IMR-90 (cell line): ENCODE data around the gene C19orf47. TPM values are rescaled to one million over a fixed set of nuclear protein-coding genes. Genes with fewer than 3 reads are reported as not detected.

Experiments used
- ATAC-seq: fragments of 200-7000 bp; cut with Tn5 transposase; 2 replicates; pipeline ENCODE4 v1.9.1; 2020; ENCODE audit warnings: low read depth, mild to moderate bottlenecking, moderate library complexity
- BruUV-seq: library from RNA; stranded (reverse); fragments of 400-500 nt; replicated peaks from 2 replicates; lab custom pipeline; 2021; lab: Mats Ljungman, UMichigan
- CTCF ChIA-PET: fragments of 300-600 bp; formaldehyde crosslinking; extraction: SDS; loops from one replicate; lab custom pipeline; 2021; ENCODE audit warnings: antibody characterized with exemption; lab: Yijun Ruan, JAX
- POLR2A ChIA-PET: fragments of 300-600 bp; sonication (Branson Sonifier 250); formaldehyde crosslinking; loops from one replicate; lab custom pipeline; 2022; ENCODE audit warnings: antibody characterized with exemption; ENCODE audit not compliant: unreplicated experiment; lab: Charles Lee
- DNase-seq: peaks from one replicate; pipeline ENCODE4 v3.0.0; 2013
- H2AFZ ChIP-seq: replicated peaks from 2 replicates; pipeline ENCODE3; 2013; ENCODE audit warnings: low read length, mild to moderate bottlenecking; ENCODE audit not compliant: poor library complexity
- H2AK5ac ChIP-seq: 2 replicates; pipeline ENCODE4 v1.6.1; 2013; ENCODE audit warnings: low read depth, low read length, inconsistent platforms
- H2AK9ac ChIP-seq: replicated peaks from 2 replicates; pipeline ENCODE3; 2013; ENCODE audit warnings: mild to moderate bottlenecking, low read depth, low read length, moderate library complexity; ENCODE audit not compliant: poor library complexity
- H2BK120ac ChIP-seq: 2 replicates; pipeline ENCODE4 v1.6.1; 2013; ENCODE audit warnings: low read depth, low read length, inconsistent platforms
- H2BK15ac ChIP-seq: 3 replicates; pipeline ENCODE4 v1.6.1; 2013; ENCODE audit warnings: low read depth, low read length, inconsistent platforms
- H2BK20ac ChIP-seq: 2 replicates; pipeline ENCODE4 v1.6.1; 2013; ENCODE audit warnings: low read depth, mild to moderate bottlenecking, inconsistent platforms, low read length, moderate library complexity
- H2BK5ac ChIP-seq: 2 replicates; pipeline ENCODE4 v1.6.1; 2013; ENCODE audit warnings: mild to moderate bottlenecking, low read depth, low read length, inconsistent platforms; ENCODE audit not compliant: poor library complexity, severe bottlenecking
- H3K14ac ChIP-seq: replicated peaks from 2 replicates; pipeline ENCODE4 v1.6.1; 2013; ENCODE audit warnings: low read depth, low read length, inconsistent platforms
- H3K18ac ChIP-seq: 2 replicates; pipeline ENCODE4 v1.6.1; 2013; ENCODE audit warnings: low read depth, low read length, control low read depth
- H3K23ac ChIP-seq: 2 replicates; pipeline ENCODE4 v1.6.1; 2013; ENCODE audit warnings: low read depth, low read length, inconsistent platforms
- H3K27ac ChIP-seq: 2 replicates; pipeline ENCODE4 v1.5.1; 2013; ENCODE audit warnings: mild to moderate bottlenecking, control low read depth, low read length; ENCODE audit not compliant: insufficient read depth
- H3K27me3 ChIP-seq: 2 replicates; pipeline ENCODE4 v1.6.1; 2013; ENCODE audit warnings: low read length; ENCODE audit not compliant: control insufficient read depth, insufficient read depth
- H3K36me3 ChIP-seq: 2 replicates; pipeline ENCODE4 v1.6.1; 2013; ENCODE audit warnings: low read length, mixed read lengths; ENCODE audit not compliant: control insufficient read depth, insufficient read depth
- H3K4ac ChIP-seq: 2 replicates; pipeline ENCODE4 v1.6.1; 2013; ENCODE audit warnings: low read depth, low read length, inconsistent platforms
- H3K4me1 ChIP-seq: 2 replicates; pipeline ENCODE4 v1.6.1; 2013; ENCODE audit warnings: low read length, mixed read lengths; ENCODE audit not compliant: control insufficient read depth, insufficient read depth
- H3K4me2 ChIP-seq: 2 replicates; pipeline ENCODE4 v1.6.1; 2013; ENCODE audit warnings: low read depth, mild to moderate bottlenecking, control low read depth, low read length, moderate library complexity
- H3K4me3 ChIP-seq: 2 replicates; pipeline ENCODE4 v1.5.1; 2013; ENCODE audit warnings: low read depth, mild to moderate bottlenecking, control low read depth, low read length, moderate library complexity; ENCODE audit not compliant: insufficient read depth
- H3K56ac ChIP-seq: 2 replicates; pipeline ENCODE4 v1.6.1; 2013; ENCODE audit warnings: low read length, inconsistent platforms; ENCODE audit not compliant: insufficient read depth; ENCODE audit errors: extremely low read depth
- H3K79me1 ChIP-seq, 2 experiments: 2 replicates each; pipeline ENCODE4 v1.6.1; 2013; ENCODE audit warnings: low read length in 2 of 2, inconsistent platforms in 1 of 2, low read depth in 1 of 2
- H3K9ac ChIP-seq: 2 replicates; pipeline ENCODE4 v1.6.1; 2013; ENCODE audit warnings: low read depth, low read length, control low read depth
- H3K9me1 ChIP-seq: 2 replicates; pipeline ENCODE4 v1.6.1; 2013; ENCODE audit warnings: low read length, inconsistent platforms; ENCODE audit not compliant: insufficient read depth
- H3K9me3 ChIP-seq: 2 replicates; pipeline ENCODE4 v1.6.1; 2013; ENCODE audit warnings: low read length; ENCODE audit not compliant: control insufficient read depth, insufficient read depth
- H4K20me1 ChIP-seq: 2 replicates; pipeline ENCODE4 v1.6.1; 2013; ENCODE audit warnings: low read length, inconsistent platforms; ENCODE audit not compliant: insufficient read depth
- H4K5ac ChIP-seq: 2 replicates; pipeline ENCODE4 v1.6.1; 2013; ENCODE audit warnings: mild to moderate bottlenecking, low read depth, low read length, control low read depth
- H4K8ac ChIP-seq, 2 experiments: 2 replicates each; pipeline ENCODE4 v1.6.1; 2013; ENCODE audit warnings: low read depth in 2 of 2, low read length in 2 of 2, control low read depth in 1 of 2, inconsistent platforms in 1 of 2
- H4K91ac ChIP-seq: 2 replicates; pipeline ENCODE4 v1.6.1; 2013; ENCODE audit warnings: low read depth, low read length, inconsistent platforms; ENCODE audit not compliant: insufficient read depth
- BHLHE40 ChIP-seq: fragments of 150-350 bp; IDR thresholded peaks from 2 replicates; pipeline ENCODE4 v1.6.1; 2016; ENCODE audit warnings: mild to moderate bottlenecking, low read depth, low read length
- CHD1 ChIP-seq: IDR thresholded peaks from 2 replicates; pipeline ENCODE4 v1.6.1; 2012; ENCODE audit warnings: low read depth, low read length, improper control_type of control experiment
- CTCF ChIP-seq: conservative IDR thresholded peaks from 2 replicates; pipeline ENCODE4 v1.5.1; 2012; ENCODE audit warnings: mild to moderate bottlenecking, low read depth, low read length, improper control_type of control experiment
- FOS ChIP-seq: fragments of 150-350 bp; IDR thresholded peaks from 2 replicates; pipeline ENCODE4 v1.6.1; 2016; ENCODE audit warnings: low read depth, low read length
- MAFK ChIP-seq: IDR thresholded peaks from 2 replicates; pipeline ENCODE4 v1.6.1; 2012; ENCODE audit warnings: low read depth, low read length, improper control_type of control experiment
- MAZ ChIP-seq: IDR thresholded peaks from 2 replicates; pipeline ENCODE4 v1.6.1; 2012; ENCODE audit warnings: low read depth, mild to moderate bottlenecking, low read length, improper control_type of control experiment, moderate library complexity, borderline replicate concordance
- MXI1 ChIP-seq: IDR thresholded peaks from 2 replicates; pipeline ENCODE4 v1.6.1; 2012; ENCODE audit warnings: low read depth, mild to moderate bottlenecking, low read length, moderate library complexity, borderline replicate concordance
- NFE2L2 ChIP-seq: fragments of 150-350 bp; IDR thresholded peaks from 2 replicates; pipeline ENCODE4 v1.6.1; 2016; ENCODE audit warnings: low read depth, mild to moderate bottlenecking, low read length
- POLR2A ChIP-seq: IDR thresholded peaks from 2 replicates; pipeline ENCODE4 v1.6.1; 2012; ENCODE audit warnings: mild to moderate bottlenecking, low read depth, low read length
- RAD21 ChIP-seq: IDR thresholded peaks from 2 replicates; pipeline ENCODE4 v1.6.1; 2012; ENCODE audit warnings: low read length, improper control_type of control experiment
- RCOR1 ChIP-seq: IDR thresholded peaks from 2 replicates; pipeline ENCODE4 v1.6.1; 2012; ENCODE audit warnings: mild to moderate bottlenecking, low read length, improper control_type of control experiment; ENCODE audit not compliant: insufficient replicate concordance
- RFX5 ChIP-seq: IDR thresholded peaks from 2 replicates; pipeline ENCODE4 v1.8.0; 2012; ENCODE audit warnings: low read depth, mild to moderate bottlenecking, low read length, moderate library complexity
- SMC3 ChIP-seq: fragments of 150-350 bp; IDR thresholded peaks from 2 replicates; pipeline ENCODE4 v1.6.1; 2016; ENCODE audit warnings: low read depth, mild to moderate bottlenecking, antibody characterized with exemption, low read length, moderate library complexity
- WGBS, 2 experiments: methylation state at CpG; one replicate each; pipeline versions ENCODE4 v1.1.5 to v1.1.7; 2013; ENCODE audit warnings: missing lambda C conversion rate in 2 of 2; ENCODE audit not compliant: insufficient read length in 1 of 2; ENCODE audit errors: extremely low coverage in 2 of 2; 5-methylcytosine and 5-hydroxymethylcytosine counted together
- dilution Hi-C: fragments of 300-500 bp; cut with HindIII; formaldehyde crosslinking; loops from one replicate; pipeline ENCODE4 v1.14.3; 2018; ENCODE audit warnings: low sequenced_read_pairs; ENCODE audit not compliant: unreplicated experiment
- in situ Hi-C: fragments of 300-500 bp; cut with MboI; formaldehyde crosslinking; loops from 3 replicates; pipeline ENCODE4 v1.14.3; 2019; ENCODE audit warnings: low sequenced_read_pairs, inconsistent platforms, mixed read lengths
- intact Hi-C: fragments of 100-400 bp; cut with micrococcal nuclease; formaldehyde crosslinking; loops from 2 replicates; pipeline ENCODE4 v1.10.0; 2022
- polyA plus RNA-seq, 3 experiments: library from polyadenylated mRNA; depleted of rRNA; stranded (reverse); fragments of >200 nt; gene quantifications; 2 replicates each; pipeline ENCODE4 v1.2.3, GENCODE V29; 2012; ENCODE audit warnings: low replicate concordance in 1 of 3
- total RNA-seq: library from RNA; depleted of rRNA; stranded (reverse); fragments of >200 nt; gene quantifications from 2 replicates; pipeline ENCODE4 v1.2.3, GENCODE V29; 2012
- TF ChIP-seq, protein P1 (sequence below): fragments of 150-350 bp; IDR thresholded peaks from 2 replicates; pipeline ENCODE4 v1.6.1; 2017; ENCODE audit warnings: mild to moderate bottlenecking, antibody characterized with exemption, low read length, low read depth
- TF ChIP-seq, protein P2 (sequence below): fragments of 150-350 bp; IDR thresholded peaks from 2 replicates; pipeline ENCODE4 v1.6.1; 2016; ENCODE audit warnings: low read depth, mild to moderate bottlenecking, low read length, moderate library complexity, borderline replicate concordance

Gene C19orf47
- total and polyA plus RNA-seq, 2 of the 4 experiments (the other 2 are of a cell fraction), result 3.6 to 16.3 TPM

DNA sequence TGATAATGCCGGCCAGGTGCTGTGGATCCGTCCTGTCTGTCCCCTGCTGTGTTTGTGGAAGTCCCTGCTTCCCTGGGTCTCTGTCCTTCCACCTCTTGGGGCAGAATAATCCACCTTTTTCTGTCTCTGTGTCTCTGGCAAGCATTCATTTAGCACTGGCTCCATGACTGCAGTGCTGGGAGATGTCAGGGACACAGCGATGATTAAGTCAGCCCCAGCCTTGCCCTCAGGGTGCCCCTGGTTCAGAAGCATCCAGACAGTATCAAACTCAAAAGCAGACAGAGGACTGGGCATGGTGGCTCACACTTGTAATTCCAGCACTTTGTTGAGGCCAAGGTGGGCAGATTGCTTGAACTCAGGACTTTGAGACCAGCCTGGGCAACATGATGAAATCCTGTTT is 40.3 kb upstream of the C19orf47 start:
- H3K23ac ChIP-seq, result no peak overlapping the region
- no peak overlapping the region for H2BK15ac ChIP-seq
- ATAC-seq, result no peak
- no peaks in the 10 kb centered on the region for H3K4me1 ChIP-seq
- H4K8ac ChIP-seq, result no peak overlapping the region
- H3K4me2 ChIP-seq, result no peak overlapping the region
- no peak overlapping the region for H3K4ac ChIP-seq
- no peak for TF ChIP-seq MAZ
- no peak for TF ChIP-seq NFE2L2
- no peak for TF ChIP-seq FOS
- TF ChIP-seq MAFK, result no peak
- TF ChIP-seq, protein P1, sequence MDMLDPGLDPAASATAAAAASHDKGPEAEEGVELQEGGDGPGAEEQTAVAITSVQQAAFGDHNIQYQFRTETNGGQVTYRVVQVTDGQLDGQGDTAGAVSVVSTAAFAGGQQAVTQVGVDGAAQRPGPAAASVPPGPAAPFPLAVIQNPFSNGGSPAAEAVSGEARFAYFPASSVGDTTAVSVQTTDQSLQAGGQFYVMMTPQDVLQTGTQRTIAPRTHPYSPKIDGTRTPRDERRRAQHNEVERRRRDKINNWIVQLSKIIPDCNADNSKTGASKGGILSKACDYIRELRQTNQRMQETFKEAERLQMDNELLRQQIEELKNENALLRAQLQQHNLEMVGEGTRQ, result no peak
- no peak for TF ChIP-seq POLR2A
- no peak for TF ChIP-seq RFX5
- TF ChIP-seq, protein P2, sequence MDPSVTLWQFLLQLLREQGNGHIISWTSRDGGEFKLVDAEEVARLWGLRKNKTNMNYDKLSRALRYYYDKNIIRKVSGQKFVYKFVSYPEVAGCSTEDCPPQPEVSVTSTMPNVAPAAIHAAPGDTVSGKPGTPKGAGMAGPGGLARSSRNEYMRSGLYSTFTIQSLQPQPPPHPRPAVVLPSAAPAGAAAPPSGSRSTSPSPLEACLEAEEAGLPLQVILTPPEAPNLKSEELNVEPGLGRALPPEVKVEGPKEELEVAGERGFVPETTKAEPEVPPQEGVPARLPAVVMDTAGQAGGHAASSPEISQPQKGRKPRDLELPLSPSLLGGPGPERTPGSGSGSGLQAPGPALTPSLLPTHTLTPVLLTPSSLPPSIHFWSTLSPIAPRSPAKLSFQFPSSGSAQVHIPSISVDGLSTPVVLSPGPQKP, result no peak
- TF ChIP-seq BHLHE40, result no peak
- TF ChIP-seq CHD1, result no peak
- no peak for TF ChIP-seq SMC3
- TF ChIP-seq RAD21, result no peak
- no peak for TF ChIP-seq RCOR1
- TF ChIP-seq CTCF, result no peak
- no peak for TF ChIP-seq MXI1
- H2AK5ac ChIP-seq, result no peak overlapping the region
- H4K5ac ChIP-seq, result no peak overlapping the region
- no peak overlapping the region for H2BK120ac ChIP-seq
- no peak for DNase-seq
- H3K79me1 ChIP-seq, result no peaks in the 10 kb centered on the region
- no peak overlapping the region for H4K91ac ChIP-seq
- H2AFZ ChIP-seq, result no peak overlapping the region
- no peak overlapping the region for H3K18ac ChIP-seq
- intact Hi-C loops, result no loop called here
- H3K27me3 ChIP-seq, result no peaks in the 10 kb centered on the region; the same call in 1 of the 2 replicates
- H2AK9ac ChIP-seq, result no peak overlapping the region
- H2BK20ac ChIP-seq, result no peak overlapping the region
- H3K56ac ChIP-seq, result no peak overlapping the region
- 100% methylated on average over 1 of the region's 3 CpGs; no CpG with 5 or more reads in 1 of the 2 experiments for WGBS, 2 experiments
- ChIA-PET CTCF (no interaction called here), POLR2A (no interaction called here)
- H3K9me1 ChIP-seq, result no peaks in the 10 kb centered on the region
- dilution Hi-C loops, result no loop called here
- no peaks in the 10 kb centered on the region for H3K9me3 ChIP-seq
- no TSS peak for BruUV-seq
- no peaks in the 10 kb centered on the region for H3K36me3 ChIP-seq
- H3K14ac ChIP-seq, result no peak overlapping the region
- no peak overlapping the region for H3K4me3 ChIP-seq
- H3K27ac ChIP-seq, result no peak overlapping the region
- H2BK5ac ChIP-seq, result no peak overlapping the region
- H3K9ac ChIP-seq, result no peak overlapping the region
- in situ Hi-C loops, result no loop called here
- H4K20me1 ChIP-seq, result no peaks in the 10 kb centered on the region
